Spinal cord (tissue), 10 donors: ENCODE measurements around the gene ZBTB16. TPM values are rescaled to one million over a fixed set of nuclear protein-coding genes. Genes with fewer than 3 reads are reported as not detected.

Experiments
- DNase-seq, 6 donors: peaks; one replicate each; pipeline versions ENCODE4 v3.0.0 to v3.0.0-alpha.2; 2013 to 2015; ENCODE audit warnings: low spot score in 6 of 6, low read depth in 4 of 6
- H3K27ac ChIP-seq: one replicate; pipeline ENCODE4 v1.5.1; 2013; ENCODE audit warnings: low read depth, low read length, control low read depth
- H3K27me3 ChIP-seq: one replicate; pipeline ENCODE4 v1.6.1; 2013; ENCODE audit warnings: low read length; ENCODE audit not compliant: control insufficient read depth, insufficient read depth
- H3K36me3 ChIP-seq: one replicate; pipeline ENCODE4 v1.6.1; 2013; ENCODE audit warnings: low read length; ENCODE audit not compliant: control insufficient read depth, insufficient read depth
- H3K4me1 ChIP-seq: one replicate; pipeline ENCODE4 v1.6.1; 2013; ENCODE audit warnings: low read length; ENCODE audit not compliant: control insufficient read depth, insufficient read depth
- H3K4me3 ChIP-seq: one replicate; pipeline ENCODE4 v1.5.1; 2013; ENCODE audit warnings: low read depth, low read length, control low read depth
- H3K9me3 ChIP-seq: one replicate; pipeline ENCODE4 v1.6.1; 2013; ENCODE audit warnings: low read length; ENCODE audit not compliant: control insufficient read depth, insufficient read depth
- WGBS: methylation state at CpG from one replicate; pipeline ENCODE4 v1.1.5; 2013; ENCODE audit warnings: missing lambda C conversion rate; ENCODE audit not compliant: insufficient coverage; 5-methylcytosine and 5-hydroxymethylcytosine counted together
- polyA plus RNA-seq, 2 donors: library from polyadenylated mRNA; unstranded; fragments of 120-200 nt; gene quantifications; one replicate each; pipeline ENCODE4 v1.2.1, GENCODE V29; 2013; ENCODE audit not compliant: insufficient read length in 2 of 2
- total RNA-seq, 2 donors: library from RNA; depleted of rRNA in 1 of 2; stranded (reverse); fragments of 120-200 nt in 1 of 2; fragments of >200 nt in 1 of 2; gene quantifications; one replicate each; pipeline versions ENCODE4 v1.2.3 to v1.2.4, GENCODE V29; 2013 to 2014
- donor health status: healthy.

The ZBTB16 gene
- total and polyA plus RNA-seq, 4 donors, result 4.5 to 17.9 (median 9.2) TPM

DNA sequence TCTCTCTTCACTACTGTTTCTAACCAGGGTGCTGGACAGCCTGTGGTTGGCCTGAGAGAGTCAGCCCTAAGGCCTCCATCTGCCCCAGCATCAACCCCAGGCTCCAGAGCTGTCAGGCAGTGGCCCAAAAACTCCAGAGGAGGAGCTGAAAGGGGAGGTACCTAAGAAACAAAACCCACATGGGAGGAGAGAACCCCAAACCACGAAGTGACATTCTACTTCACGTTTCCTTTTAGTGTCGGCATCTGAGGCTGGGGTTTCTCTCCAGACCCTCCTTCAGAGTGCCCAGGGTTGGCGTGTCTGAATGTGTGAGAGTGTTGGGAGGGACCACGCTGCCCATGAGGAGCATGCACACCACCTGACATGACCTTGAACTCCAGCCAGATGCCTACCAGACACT, 166.8 kb downstream of the ZBTB16 start:
- Histone ChIP-seq H3K9me3 (no peaks in the 10 kb centered on the region), H3K36me3 (no peaks in the 10 kb centered on the region), H3K27me3 (no peaks in the 10 kb centered on the region), H3K4me3 (no peak overlapping the region), H3K4me1 (peaks cover 23% of the 10 kb centered on the region), H3K27ac (no peak overlapping the region)
- no peak for DNase-seq
- WGBS, result 100% methylated on average over 4 of the region's 5 CpGs

DNA sequence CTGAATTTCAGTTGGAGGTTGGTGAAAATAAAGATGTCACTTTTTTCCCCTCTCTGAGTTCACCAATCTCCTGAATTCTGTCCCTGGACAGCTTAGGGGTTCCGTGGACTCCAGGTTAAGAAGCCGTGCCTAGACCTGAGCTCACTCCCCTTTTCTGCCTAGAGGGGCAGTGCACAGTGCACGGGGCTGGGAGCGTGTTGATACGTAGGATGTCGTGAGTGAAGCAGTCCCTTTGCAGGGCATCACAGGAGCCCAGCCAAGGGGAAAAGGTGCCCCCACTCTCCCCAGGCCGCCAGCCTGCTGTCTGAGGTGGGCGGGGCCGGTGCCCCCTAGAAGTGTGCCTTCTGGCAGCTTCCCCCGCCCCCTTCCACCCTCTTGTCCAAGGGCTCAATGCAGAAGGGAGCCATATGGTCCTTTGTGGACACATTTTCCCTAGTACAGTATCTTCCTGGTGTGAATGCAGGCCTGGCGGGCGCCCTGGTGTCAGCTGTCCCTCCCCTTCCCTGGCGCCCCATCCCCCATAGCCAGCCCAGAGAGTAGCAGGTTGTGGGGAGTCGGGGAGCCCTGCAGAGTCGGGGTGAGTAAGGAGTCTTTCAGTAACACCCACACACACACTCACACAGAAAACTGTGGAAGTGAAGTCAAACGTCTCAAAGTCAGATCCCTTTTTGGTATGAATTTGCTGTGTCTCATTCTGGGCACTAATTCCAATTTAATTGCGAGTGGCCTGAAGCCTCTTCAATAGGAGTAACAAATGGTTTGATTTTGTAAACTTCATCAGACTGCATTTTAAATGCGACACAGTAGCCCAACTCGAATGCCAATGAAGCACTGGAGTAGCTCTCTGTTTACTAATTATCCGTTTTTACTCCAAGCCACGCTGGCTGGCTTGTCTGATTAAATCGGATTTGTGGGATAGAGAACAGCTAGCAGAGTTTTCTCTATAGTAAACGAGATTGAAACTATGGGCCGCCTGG, 169.2 kb downstream of the ZBTB16 start:
- Histone ChIP-seq H3K27ac (peak overlapping the region; percentile 50), H3K36me3 (no peaks in the 10 kb centered on the region), H3K4me3 (no peak overlapping the region), H3K27me3 (peaks cover 7% of the 10 kb centered on the region), H3K4me1 (peaks cover 40% of the 10 kb centered on the region), H3K9me3 (no peaks in the 10 kb centered on the region)
- WGBS, result 28% methylated on average over 10 of the region's 24 CpGs
- DNase-seq, result peak; percentile 56 to 95 (median 73)

DNA sequence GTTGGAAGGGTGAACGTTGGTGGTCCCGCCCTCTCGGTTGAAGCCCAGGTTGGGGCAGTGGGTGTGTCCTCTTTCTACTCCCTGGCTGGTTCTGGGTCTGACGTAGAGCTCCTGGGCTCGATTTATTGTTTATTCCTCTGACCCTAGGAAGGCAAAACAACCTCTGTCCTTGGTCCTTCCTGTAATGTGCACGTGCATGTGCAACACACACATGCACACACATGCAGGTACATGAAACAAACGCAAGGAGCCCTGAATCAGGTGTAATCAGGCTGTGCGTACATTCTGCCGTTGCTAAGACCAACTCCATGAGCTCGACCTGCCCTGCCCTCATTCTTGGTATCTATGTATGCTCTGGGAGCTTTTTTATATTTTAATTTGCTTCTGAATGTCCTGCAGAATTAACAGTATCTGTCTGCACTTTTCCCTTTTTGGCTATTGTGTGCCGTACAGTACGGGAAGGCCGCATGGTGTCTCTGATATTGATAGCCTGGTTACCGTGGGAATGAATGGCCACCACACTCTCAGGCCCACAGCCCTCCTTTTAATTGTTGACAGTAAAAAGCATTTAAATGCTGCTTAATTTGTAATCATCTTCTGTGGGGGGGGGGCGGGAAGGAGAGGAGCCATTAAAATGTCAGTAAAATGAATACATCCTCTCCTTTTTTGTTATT, 170.7 kb downstream of the ZBTB16 start:
- peaks cover 15% of the 10 kb centered on the region for H3K27me3 ChIP-seq

DNA sequence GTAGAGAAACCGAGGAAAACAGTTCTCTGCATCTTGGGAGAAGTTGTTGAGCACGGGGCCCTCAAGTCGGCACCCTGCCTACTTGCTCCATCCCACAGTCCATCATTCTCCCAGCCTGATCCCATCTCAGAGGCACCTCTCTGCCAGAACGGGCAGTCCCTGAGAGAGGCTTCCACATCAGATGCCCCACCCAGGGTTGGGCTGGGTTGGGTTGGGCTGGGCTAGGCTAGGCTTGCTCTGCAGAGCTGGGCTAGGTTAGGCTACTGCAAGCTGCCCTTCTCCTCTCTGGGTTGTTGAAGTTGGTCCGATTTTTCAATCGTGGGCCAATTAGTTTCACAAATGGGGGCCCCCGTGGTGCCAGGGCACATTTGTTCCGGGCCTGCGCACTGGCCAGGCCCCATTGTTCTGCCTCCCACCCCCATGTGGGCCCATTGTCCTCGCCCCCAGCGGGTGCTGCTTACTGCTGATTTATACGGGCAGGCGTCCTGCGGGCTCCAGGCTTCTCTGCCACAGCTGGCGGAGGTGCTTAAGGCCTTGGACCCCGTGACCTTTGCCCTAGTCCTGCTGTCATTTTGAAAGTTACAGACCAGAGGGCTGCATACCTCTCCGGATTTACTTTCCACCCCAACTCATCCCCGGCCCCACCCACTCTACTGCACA, 173.0 kb downstream of the ZBTB16 start:
- Histone ChIP-seq H3K36me3 (no peaks in the 10 kb centered on the region), H3K4me3 (no peak overlapping the region)

More for the DNA sequence above, 170.7 kb downstream of the ZBTB16 start:
- H3K9me3 ChIP-seq, result no peaks in the 10 kb centered on the region
- H3K27ac ChIP-seq, result no peak overlapping the region
- no peak overlapping the region for H3K4me3 ChIP-seq
- peaks cover 40% of the 10 kb centered on the region for H3K4me1 ChIP-seq
- WGBS, result 42% methylated on average over 7 of the region's 15 CpGs
- DNase-seq, result peak in 1 of 6 donors; percentile 57
- H3K36me3 ChIP-seq, result no peaks in the 10 kb centered on the region

DNA sequence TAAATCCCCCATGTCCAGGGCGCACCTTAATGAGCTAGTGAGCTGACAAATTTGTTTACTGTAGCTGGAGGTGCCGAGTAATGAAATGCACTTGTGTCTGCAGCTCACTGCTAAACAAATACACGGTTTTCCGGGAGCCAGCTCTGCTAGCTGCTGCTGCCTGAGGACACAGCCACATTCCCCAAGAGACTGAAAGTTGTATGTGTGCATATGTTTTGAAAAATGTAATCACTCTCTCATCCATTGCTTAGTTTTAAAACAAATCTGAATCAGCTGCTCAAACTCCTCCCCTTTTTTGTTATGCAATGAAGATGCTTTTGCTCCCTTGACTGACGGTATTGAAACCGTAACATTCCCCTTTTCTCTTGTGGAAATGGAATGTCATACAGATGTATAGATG, 174.2 kb downstream of the ZBTB16 start:
- H3K4me1 ChIP-seq, result peaks cover 40% of the 10 kb centered on the region

More for the DNA sequence above, 173.0 kb downstream of the ZBTB16 start:
- WGBS, result 22% methylated on average over 14 of the region's 18 CpGs
- peaks cover 40% of the 10 kb centered on the region for H3K4me1 ChIP-seq
- no peaks in the 10 kb centered on the region for H3K9me3 ChIP-seq
- H3K27ac ChIP-seq, result no peak overlapping the region
- peaks cover 16% of the 10 kb centered on the region for H3K27me3 ChIP-seq
- DNase-seq, result peak in 2 of 6 donors; percentile 37 to 39

DNA sequence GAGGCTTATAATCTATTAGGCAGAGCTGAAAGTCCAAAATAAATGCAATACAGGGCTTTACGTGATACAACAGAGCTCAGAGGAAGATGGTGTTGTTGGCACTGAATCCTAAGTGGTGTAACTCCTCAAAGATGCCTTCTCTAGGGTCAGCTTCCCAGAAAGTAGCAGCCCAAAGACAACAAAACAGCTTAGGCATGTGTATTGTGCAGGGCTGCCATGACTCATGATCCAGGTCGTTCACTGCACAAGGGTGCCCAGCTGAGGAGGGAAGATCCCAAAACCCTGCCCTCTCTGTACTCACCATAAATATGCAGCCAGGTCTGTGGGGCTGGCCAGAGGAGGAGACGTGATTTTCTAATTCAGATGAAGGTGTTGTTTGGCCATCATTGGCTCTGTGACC, 177.3 kb downstream of the ZBTB16 start:
- DNase-seq, result no peak
- Histone ChIP-seq H3K36me3 (no peaks in the 10 kb centered on the region), H3K9me3 (no peaks in the 10 kb centered on the region), H3K27me3 (peaks cover 16% of the 10 kb centered on the region), H3K27ac (no peak overlapping the region), H3K4me3 (no peak overlapping the region), H3K4me1 (peaks cover 21% of the 10 kb centered on the region)
- WGBS, result 88% methylated on average over 2 of the region's 3 CpGs

More for the DNA sequence above, 174.2 kb downstream of the ZBTB16 start:
- WGBS, result 17% methylated on average over 2 of the region's 6 CpGs
- Histone ChIP-seq H3K4me3 (no peak overlapping the region), H3K9me3 (no peaks in the 10 kb centered on the region), H3K36me3 (no peaks in the 10 kb centered on the region), H3K27ac (no peak overlapping the region), H3K27me3 (peaks cover 16% of the 10 kb centered on the region)
- peak in 2 of 6 donors; percentile 45 to 70 for DNase-seq

DNA sequence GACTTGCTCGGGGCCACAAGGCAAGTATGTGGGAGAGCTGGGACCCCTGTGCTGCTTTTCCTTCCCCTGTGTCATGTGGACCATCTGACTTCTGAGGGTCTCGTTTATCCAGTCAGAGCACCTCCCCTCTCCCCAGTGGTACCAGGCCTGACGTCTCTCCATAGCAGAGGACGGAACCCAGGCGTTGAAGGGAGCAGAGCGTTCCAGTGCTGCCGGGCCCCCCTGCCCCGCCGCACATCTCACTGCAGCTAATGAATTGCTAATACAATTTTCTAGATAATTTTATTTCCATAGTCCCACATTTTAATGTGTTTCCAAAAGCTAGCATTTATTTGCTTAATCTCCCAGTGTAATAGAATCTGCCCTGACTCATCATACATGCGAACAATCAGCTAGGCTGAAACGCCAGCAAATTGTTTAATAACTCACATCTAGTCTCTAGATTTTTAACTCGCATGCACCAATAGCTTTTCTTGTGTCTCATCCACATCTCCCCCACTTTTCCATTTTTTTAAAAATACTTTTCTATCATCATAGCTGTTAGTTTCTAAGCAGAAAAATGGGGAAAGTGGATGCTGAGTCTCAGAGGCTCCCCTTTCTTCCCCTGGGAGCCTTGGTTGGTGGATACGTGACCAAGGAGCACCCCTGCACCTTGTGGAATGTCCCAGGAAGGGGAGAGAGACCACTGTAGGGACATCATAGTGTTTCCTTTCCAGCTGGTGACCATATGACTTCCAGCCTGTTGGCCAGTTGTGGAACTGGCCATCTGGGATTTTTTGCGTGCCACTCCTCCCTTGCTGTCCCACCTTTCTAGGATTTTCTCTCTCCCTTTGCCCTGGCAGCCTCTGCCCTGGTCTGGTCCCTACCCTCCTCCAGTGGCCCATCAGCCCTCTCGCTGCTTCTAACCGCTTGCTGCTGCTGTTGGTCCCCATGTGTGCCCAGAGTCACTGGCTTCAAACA, 178.1 kb downstream of the ZBTB16 start:
- H3K27ac ChIP-seq, result no peak overlapping the region
- peaks cover 14% of the 10 kb centered on the region for H3K4me1 ChIP-seq
- WGBS, result 95% methylated on average over 10 of the region's 16 CpGs
- H3K9me3 ChIP-seq, result no peaks in the 10 kb centered on the region
- H3K4me3 ChIP-seq, result no peak overlapping the region
- DNase-seq, result peak in 1 of 6 donors; percentile 47
- H3K36me3 ChIP-seq, result peaks cover 5% of the 10 kb centered on the region
- peaks cover 10% of the 10 kb centered on the region for H3K27me3 ChIP-seq

DNA sequence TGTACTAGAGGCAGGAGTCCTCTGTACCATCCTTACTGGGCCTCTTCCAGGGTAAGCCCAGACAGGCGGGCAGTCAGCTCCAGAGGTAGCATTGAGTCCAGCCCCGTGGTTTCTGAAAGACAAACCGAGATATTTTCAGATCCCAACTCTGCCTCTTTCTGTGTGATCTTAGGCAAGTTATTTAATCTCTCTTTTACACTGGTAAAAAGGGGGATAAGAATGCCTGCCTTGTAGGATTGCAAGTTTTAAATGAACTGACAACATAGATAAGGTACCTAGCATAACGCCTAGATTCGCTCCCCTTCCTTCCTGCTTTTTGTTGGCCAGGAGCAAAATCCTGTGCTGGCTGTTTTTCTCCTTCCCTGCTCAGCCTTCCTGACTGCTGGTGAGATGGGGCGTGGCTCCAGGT, 180.2 kb downstream of the ZBTB16 start:
- no peak overlapping the region for H3K27ac ChIP-seq

More for the DNA sequence above, 180.2 kb downstream of the ZBTB16 start:
- H3K4me3 ChIP-seq, result no peak overlapping the region
- H3K27me3 ChIP-seq, result peaks cover 4% of the 10 kb centered on the region
- no peak for DNase-seq
- peaks cover 5% of the 10 kb centered on the region for H3K36me3 ChIP-seq
- WGBS, result 92% methylated on average over 3 of the region's 6 CpGs
- peaks cover 12% of the 10 kb centered on the region for H3K4me1 ChIP-seq
- no peaks in the 10 kb centered on the region for H3K9me3 ChIP-seq
